Adipocyte (in vitro differentiated cells): ENCODE measurements around the gene NFAT5.
"Not testable (repeated sequence)": the region's sequence is repeated elsewhere in the genome, so short reads cannot be mapped to it uniquely, and the experiment has no call there.

Experiments
- DNase-seq: peaks from one replicate; pipeline ENCODE4 v3.0.0-alpha.2; 2015; ENCODE audit warnings: low read depth
- H3K27me3 ChIP-seq: replicated peaks from 2 replicates; pipeline ENCODE4 v1.7.0; 2013; ENCODE audit warnings: mild to moderate bottlenecking, low read length, moderate library complexity; ENCODE audit not compliant: control insufficient read depth, insufficient read depth
- H3K36me3 ChIP-seq: 2 replicates; pipeline ENCODE4 v1.7.0; 2013; ENCODE audit warnings: low read length, mild to moderate bottlenecking, moderate library complexity; ENCODE audit not compliant: control insufficient read depth, insufficient read depth, severe bottlenecking
- H3K4me1 ChIP-seq: 2 replicates; pipeline ENCODE4 v1.7.0; 2013; ENCODE audit warnings: mild to moderate bottlenecking, low read length, moderate library complexity; ENCODE audit not compliant: control insufficient read depth, insufficient read depth
- H3K4me3 ChIP-seq: 2 replicates; pipeline ENCODE4 v1.7.0; 2013; ENCODE audit warnings: mild to moderate bottlenecking, low read length, moderate library complexity
- H3K9ac ChIP-seq: 2 replicates; pipeline ENCODE4 v1.7.0; 2013; ENCODE audit warnings: mild to moderate bottlenecking, low read length, moderate library complexity
- H3K9me3 ChIP-seq: 2 replicates; pipeline ENCODE4 v1.7.0; 2013; ENCODE audit warnings: mild to moderate bottlenecking, low read length, moderate library complexity; ENCODE audit not compliant: control insufficient read depth

Gene NFAT5

DNA sequence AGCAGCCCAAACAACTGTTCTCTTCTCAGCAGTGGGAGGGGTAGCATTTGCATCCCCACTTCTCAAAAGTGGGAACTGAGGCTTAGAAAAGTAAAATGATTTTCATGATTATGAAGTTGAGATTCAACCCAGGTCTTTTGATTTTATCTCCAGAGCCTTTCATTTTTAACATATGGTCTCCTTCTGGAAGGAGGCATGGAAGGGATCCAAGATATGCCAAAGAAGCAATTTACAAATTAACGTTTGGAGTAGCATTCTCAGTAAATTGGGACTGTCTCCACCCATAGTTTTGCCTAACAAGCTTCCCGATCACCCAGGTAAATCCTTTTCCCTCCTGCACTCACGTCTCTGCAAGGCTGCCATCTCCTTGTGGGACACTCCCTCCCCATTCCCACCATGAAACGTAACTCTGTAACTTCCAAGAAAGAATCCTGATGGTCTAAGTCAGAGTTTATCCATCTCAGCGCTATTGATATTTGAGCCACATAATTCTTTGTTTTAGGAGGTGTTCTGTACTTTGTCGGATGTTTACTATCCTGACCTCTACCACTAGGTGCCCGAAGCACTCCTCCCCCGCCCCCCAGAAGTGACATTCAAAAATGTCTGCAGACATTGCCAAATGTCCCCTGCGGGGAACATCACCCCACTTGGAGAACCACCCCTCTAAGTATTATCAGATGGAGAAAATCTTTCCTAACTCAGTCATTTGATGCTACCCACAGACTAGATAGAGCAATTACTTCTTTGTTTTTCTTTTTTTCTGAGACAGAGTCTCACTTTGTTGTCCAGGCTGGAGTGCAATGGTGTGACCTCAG, 32.9 kb upstream of the NFAT5 start:
- no peak for DNase-seq
- H3K9ac ChIP-seq: no peak overlapping the region

GRCh38 chr16:69534720-69535119, 31.0 kb upstream of the NFAT5 start:
- no peak overlapping the region for H3K4me3 ChIP-seq
- no peaks in the 10 kb centered on the region for H3K27me3 ChIP-seq
- no peak for DNase-seq
- H3K9ac ChIP-seq: no peak overlapping the region
- no peaks in the 10 kb centered on the region for H3K9me3 ChIP-seq
- peaks cover 24% of the 10 kb centered on the region for H3K4me1 ChIP-seq
- H3K36me3 ChIP-seq: no peaks in the 10 kb centered on the region

More for the DNA sequence above, 32.9 kb upstream of the NFAT5 start:
- Histone ChIP-seq H3K4me3 (no peak overlapping the region), H3K4me1 (peaks cover 27% of the 10 kb centered on the region), H3K36me3 (no peaks in the 10 kb centered on the region), H3K27me3 (no peaks in the 10 kb centered on the region), H3K9me3 (no peaks in the 10 kb centered on the region)

- DNase-seq: peak; percentile 62
- Histone ChIP-seq H3K27me3 (no peaks in the 10 kb centered on the region), H3K4me3 (no peak overlapping the region), H3K9me3 (no peaks in the 10 kb centered on the region), H3K4me1 (peaks cover 20% of the 10 kb centered on the region), H3K9ac (no peak overlapping the region), H3K36me3 (no peaks in the 10 kb centered on the region)
Observed at GRCh38 chr16:69535123-69536050, 30.4 kb upstream of the NFAT5 start.

DNA sequence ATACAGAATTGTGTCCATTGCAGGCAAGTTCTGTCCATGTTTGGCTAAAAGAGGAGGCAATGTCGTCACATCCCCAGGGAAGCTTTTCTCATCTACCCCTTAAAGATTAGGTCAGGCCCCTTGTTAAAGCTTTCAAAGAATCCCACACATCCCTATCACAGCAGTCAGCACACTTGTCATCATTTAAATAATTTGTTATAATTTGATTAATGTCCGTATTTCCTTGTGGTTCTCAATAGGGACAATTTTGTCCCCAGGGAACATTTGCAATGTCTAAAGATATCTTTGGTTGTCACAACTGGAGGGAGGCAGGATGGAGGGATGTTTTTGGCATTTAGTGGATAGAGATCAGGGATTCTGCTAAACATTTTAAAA, 28.1 kb upstream of the NFAT5 start:
- DNase-seq: no peak
- Histone ChIP-seq H3K27me3 (no peaks in the 10 kb centered on the region), H3K4me1 (peaks cover 14% of the 10 kb centered on the region), H3K9ac (no peak overlapping the region), H3K36me3 (no peaks in the 10 kb centered on the region), H3K9me3 (no peaks in the 10 kb centered on the region), H3K4me3 (no peak overlapping the region)

DNA sequence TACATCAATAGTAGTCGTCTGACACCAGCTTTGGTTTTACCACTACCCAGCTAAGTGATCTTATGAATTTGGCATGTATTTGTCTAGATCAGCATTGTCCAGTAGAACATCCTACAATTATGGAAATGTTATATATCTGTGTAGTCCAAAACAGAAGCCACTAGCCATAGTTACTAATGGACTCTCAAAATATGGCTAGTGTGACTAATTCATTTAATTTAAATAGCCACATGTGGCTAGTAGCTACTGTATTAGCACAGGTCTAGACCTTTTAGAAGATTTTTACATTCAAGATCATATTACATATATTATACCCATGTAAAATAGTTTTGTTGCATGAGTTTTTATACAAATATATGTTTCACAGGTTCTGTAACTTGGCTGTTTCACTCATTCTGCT, 27.0 kb upstream of the NFAT5 start:
- Histone ChIP-seq H3K9me3 (no peaks in the 10 kb centered on the region), H3K4me1 (peaks cover 14% of the 10 kb centered on the region), H3K27me3 (no peaks in the 10 kb centered on the region), H3K36me3 (no peaks in the 10 kb centered on the region), H3K9ac (no peak overlapping the region), H3K4me3 (no peak overlapping the region)
- DNase-seq: no peak

DNA sequence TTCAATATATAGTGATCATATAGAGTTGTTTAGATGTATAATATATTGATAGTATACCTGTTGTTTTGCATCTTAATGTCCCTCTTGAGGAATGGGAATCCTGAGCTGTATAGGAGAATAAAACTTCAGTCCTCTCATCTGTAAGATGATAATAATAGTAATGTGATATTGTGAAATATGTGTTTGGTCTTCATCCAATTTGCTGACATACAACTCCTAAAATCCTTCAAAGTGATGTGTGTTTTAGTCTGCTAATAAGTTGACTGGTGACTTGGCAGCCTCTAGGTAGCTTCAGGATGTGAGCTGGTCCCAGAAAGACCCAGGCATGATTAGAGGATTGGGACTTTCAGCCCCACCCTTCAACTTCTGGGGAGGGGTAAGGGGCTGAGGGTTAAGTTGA, 22.8 kb upstream of the NFAT5 start:
- peak; percentile 57 for DNase-seq
- no peak overlapping the region for H3K9ac ChIP-seq
- H3K4me1 ChIP-seq: peaks cover 7% of the 10 kb centered on the region
- no peaks in the 10 kb centered on the region for H3K9me3 ChIP-seq
- H3K4me3 ChIP-seq: no peak overlapping the region
- no peaks in the 10 kb centered on the region for H3K27me3 ChIP-seq
- H3K36me3 ChIP-seq: no peaks in the 10 kb centered on the region

GRCh38 chr16:69544088-69544487, 21.7 kb upstream of the NFAT5 start:
- no peak for DNase-seq
- Histone ChIP-seq H3K36me3 (no peaks in the 10 kb centered on the region), H3K9ac (no peak overlapping the region), H3K4me3 (no peak overlapping the region), H3K4me1 (peaks cover 7% of the 10 kb centered on the region), H3K9me3 (no peaks in the 10 kb centered on the region), H3K27me3 (no peaks in the 10 kb centered on the region)

GRCh38 chr16:69546663-69547062, 19.1 kb upstream of the NFAT5 start:
- not testable (repeated sequence) for H3K9ac ChIP-seq, H3K36me3 ChIP-seq, DNase-seq, H3K9me3 ChIP-seq, H3K4me1 ChIP-seq, H3K4me3 ChIP-seq, H3K27me3 ChIP-seq

GRCh38 chr16:69553332-69553731, 12.4 kb upstream of the NFAT5 start:
- Histone ChIP-seq H3K9ac (no peak overlapping the region), H3K36me3 (no peaks in the 10 kb centered on the region), H3K27me3 (no peaks in the 10 kb centered on the region), H3K9me3 (no peaks in the 10 kb centered on the region), H3K4me1 (peaks cover 3% of the 10 kb centered on the region), H3K4me3 (no peak overlapping the region)
- DNase-seq: no peak

GRCh38 chr16:69554495-69554894, 11.3 kb upstream of the NFAT5 start:
- Histone ChIP-seq H3K36me3 (no peaks in the 10 kb centered on the region), H3K4me1 (peaks cover 3% of the 10 kb centered on the region), H3K4me3 (no peak overlapping the region), H3K27me3 (no peaks in the 10 kb centered on the region), H3K9me3 (no peaks in the 10 kb centered on the region), H3K9ac (no peak overlapping the region)
- DNase-seq: no peak

- no peaks in the 10 kb centered on the region for H3K27me3 ChIP-seq
- H3K36me3 ChIP-seq: no peaks in the 10 kb centered on the region
- no peaks in the 10 kb centered on the region for H3K9me3 ChIP-seq
- H3K4me1 ChIP-seq: peaks cover 3% of the 10 kb centered on the region
- H3K4me3 ChIP-seq: no peak overlapping the region
- H3K9ac ChIP-seq: no peak overlapping the region
- no peak for DNase-seq
Observed at GRCh38 chr16:69555437-69555836, 10.3 kb upstream of the NFAT5 start.
